ENCODE results near the gene ADD3. TPM values are rescaled to one million over a fixed set of nuclear protein-coding genes. Genes with fewer than 3 reads are reported as not detected.
"Not testable (repeated sequence)": the region's sequence is repeated elsewhere in the genome, so short reads cannot be mapped to it uniquely, and the experiment has no call there.

ADD3 gene
- total RNA-seq, 1 experiment from 2014 or later, result 59.9 TPM

DNA sequence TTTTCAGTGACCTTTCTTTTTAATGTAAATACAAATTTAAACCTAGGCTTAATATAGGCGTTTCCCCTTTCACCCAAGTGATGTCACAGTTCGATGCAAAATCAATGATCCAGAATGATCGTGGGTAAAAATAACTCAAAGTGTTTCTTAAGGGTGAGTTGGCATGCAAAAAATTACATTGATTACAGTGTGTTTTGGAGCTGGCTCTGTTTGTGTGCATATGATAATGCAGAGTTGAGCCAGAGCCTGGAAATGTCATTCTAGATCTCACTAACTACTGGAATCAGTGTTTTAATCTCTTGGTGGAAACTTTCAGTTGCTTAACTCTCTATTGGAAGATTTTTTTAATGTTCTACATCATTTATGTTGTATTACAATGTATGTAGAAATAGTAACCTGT lies 127.1 kb downstream of the ADD3 start:
- Histone ChIP-seq H2BK12ac (ENCODE audit: insufficient read length, low read depth, low read length) (no peak overlapping the region), H3K4me2 (ENCODE audit: insufficient read depth, insufficient read length, low read length) (no peak overlapping the region), H3K4me1 (ENCODE audit: insufficient read depth, low read length) (no peaks in the 10 kb centered on the region), H4K8ac (replicated peaks; ENCODE audit: insufficient read length, low read depth, low read length) (no peak overlapping the region), H3K27me3 (ENCODE audit: insufficient read depth, low read length) (no peaks in the 10 kb centered on the region), H2BK5ac (ENCODE audit: insufficient read length, low read length) (no peak overlapping the region), H3T11ph (ENCODE audit: low read length) (no peak overlapping the region), H2AFZ (ENCODE audit: low read length) (no peak overlapping the region), H3K27ac (ENCODE audit: insufficient read length, low read depth, low read length) (no peak overlapping the region), H4K91ac (ENCODE audit: insufficient read length, low read depth, low read length) (no peak overlapping the region), H3K79me2 (ENCODE audit: insufficient read depth, low read length) (no peaks in the 10 kb centered on the region), H3K79me1 (ENCODE audit: insufficient read depth, low read depth, low read length, poor library complexity, severe bottlenecking) (no peaks in the 10 kb centered on the region), H3K9me3 (ENCODE audit: control insufficient read depth, low read depth, low read length) (no peaks in the 10 kb centered on the region), H4K20me1 (ENCODE audit: control insufficient read depth, insufficient read depth, insufficient read length) (no peaks in the 10 kb centered on the region), H3K23me2 (ENCODE audit: insufficient read length, low read depth, low read length, poor library complexity, severe bottlenecking) (no peaks in the 10 kb centered on the region), H2AK5ac (ENCODE audit: insufficient read length, low read length) (no peak overlapping the region), H3K4ac (ENCODE audit: low read depth, low read length) (no peak overlapping the region), H3K9ac (ENCODE audit: extremely low read depth, insufficient read length, low read length) (no peak overlapping the region), H4K5ac (ENCODE audit: insufficient read length, low read depth, low read length) (no peak overlapping the region), H3K18ac (ENCODE audit: insufficient read length, low read depth, low read length) (no peak overlapping the region), H2BK120ac (ENCODE audit: low read depth, low read length, poor library complexity, severe bottlenecking) (no peak overlapping the region), H3K14ac (ENCODE audit: insufficient read depth, low read length) (no peak overlapping the region), H3K23ac (ENCODE audit: insufficient read length, low read depth, low read length) (no peak overlapping the region), H3K56ac (ENCODE audit: insufficient read length, low read depth, low read length) (no peak overlapping the region), H2BK15ac (ENCODE audit: low read depth, low read length) (no peak overlapping the region), H2BK20ac (ENCODE audit: low read depth, low read length, poor library complexity, severe bottlenecking) (no peak overlapping the region)
- Mint-ChIP-seq H3K36me3 (ENCODE audit: insufficient read depth in 1 of 3, low read depth in 3 of 3) (peaks cover 14 to 38% (median 35%) of the 10 kb centered on the region in 3 experiments; a peak in 6 of 7 replicates), H3K27ac (no peak overlapping the region; a peak in 1 of 7 replicates), H3K27me3 (ENCODE audit: low read depth) (no peaks in the 10 kb centered on the region), H3K4me3 (no peak overlapping the region), H3K4me1 (peaks cover 2 to 7% of the 10 kb centered on the region in 2 experiments; a peak in 3 of 4 replicates), H3K9me3 (no peaks in the 10 kb centered on the region)
- DNase-seq, result no peak
- TF ChIP-seq, protein P1, sequence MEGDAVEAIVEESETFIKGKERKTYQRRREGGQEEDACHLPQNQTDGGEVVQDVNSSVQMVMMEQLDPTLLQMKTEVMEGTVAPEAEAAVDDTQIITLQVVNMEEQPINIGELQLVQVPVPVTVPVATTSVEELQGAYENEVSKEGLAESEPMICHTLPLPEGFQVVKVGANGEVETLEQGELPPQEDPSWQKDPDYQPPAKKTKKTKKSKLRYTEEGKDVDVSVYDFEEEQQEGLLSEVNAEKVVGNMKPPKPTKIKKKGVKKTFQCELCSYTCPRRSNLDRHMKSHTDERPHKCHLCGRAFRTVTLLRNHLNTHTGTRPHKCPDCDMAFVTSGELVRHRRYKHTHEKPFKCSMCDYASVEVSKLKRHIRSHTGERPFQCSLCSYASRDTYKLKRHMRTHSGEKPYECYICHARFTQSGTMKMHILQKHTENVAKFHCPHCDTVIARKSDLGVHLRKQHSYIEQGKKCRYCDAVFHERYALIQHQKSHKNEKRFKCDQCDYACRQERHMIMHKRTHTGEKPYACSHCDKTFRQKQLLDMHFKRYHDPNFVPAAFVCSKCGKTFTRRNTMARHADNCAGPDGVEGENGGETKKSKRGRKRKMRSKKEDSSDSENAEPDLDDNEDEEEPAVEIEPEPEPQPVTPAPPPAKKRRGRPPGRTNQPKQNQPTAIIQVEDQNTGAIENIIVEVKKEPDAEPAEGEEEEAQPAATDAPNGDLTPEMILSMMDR (conservative IDR thresholded peaks at IDR 0.05), result no peak
- no CpG with 5 or more reads among the region's 3 CpGs for WGBS (ENCODE audit: extremely low coverage, insufficient read length, low lambda C conversion rate)

DNA sequence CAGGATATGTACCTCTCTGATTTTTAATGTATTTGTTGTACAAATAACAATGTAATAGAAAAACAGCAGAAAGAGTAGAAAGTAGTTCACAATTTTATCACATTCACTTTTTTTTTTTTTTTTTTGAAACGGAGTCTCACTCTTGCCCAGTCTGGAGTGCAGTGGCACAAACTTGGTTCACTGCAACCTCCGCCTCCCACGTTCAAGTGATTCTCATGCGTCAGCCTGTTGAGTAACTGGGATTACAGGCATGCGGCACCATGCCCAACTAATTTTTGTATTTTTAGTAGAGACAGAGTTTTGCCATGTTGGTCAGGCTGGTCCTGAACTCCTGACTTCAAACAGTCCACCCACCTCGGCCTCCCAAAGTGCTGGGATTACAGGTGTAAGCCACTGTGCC lies 128.1 kb downstream of the ADD3 start:
- H3K36me3 Mint-ChIP-seq (ENCODE audit: insufficient read depth in 1 of 3, low read depth in 3 of 3), result peaks cover 10 to 29% (median 26%) of the 10 kb centered on the region in 3 experiments; a peak in 6 of 7 replicates
- H4K8ac ChIP-seq (replicated peaks; ENCODE audit: insufficient read length, low read depth, low read length); H2BK120ac ChIP-seq (ENCODE audit: low read depth, low read length, poor library complexity, severe bottlenecking); H3K56ac ChIP-seq (ENCODE audit: insufficient read length, low read depth, low read length); H3K4me1 ChIP-seq (ENCODE audit: insufficient read depth, low read length); H3K79me2 ChIP-seq (ENCODE audit: insufficient read depth, low read length); H4K5ac ChIP-seq (ENCODE audit: insufficient read length, low read depth, low read length); H2BK5ac ChIP-seq (ENCODE audit: insufficient read length, low read length); H3K79me1 ChIP-seq (ENCODE audit: insufficient read depth, low read depth, low read length, poor library complexity, severe bottlenecking); H2AK5ac ChIP-seq (ENCODE audit: insufficient read length, low read length); H3K27me3 ChIP-seq (ENCODE audit: insufficient read depth, low read length); H3K27me3 Mint-ChIP-seq (ENCODE audit: low read depth); H3K4me1 Mint-ChIP-seq; DNase-seq; H2AFZ ChIP-seq (ENCODE audit: low read length); H3K23ac ChIP-seq (ENCODE audit: insufficient read length, low read depth, low read length); H3K4me2 ChIP-seq (ENCODE audit: insufficient read depth, insufficient read length, low read length); H3K9me3 Mint-ChIP-seq; H3K18ac ChIP-seq (ENCODE audit: insufficient read length, low read depth, low read length); H2BK20ac ChIP-seq (ENCODE audit: low read depth, low read length, poor library complexity, severe bottlenecking); H3K4ac ChIP-seq (ENCODE audit: low read depth, low read length); H3K23me2 ChIP-seq (ENCODE audit: insufficient read length, low read depth, low read length, poor library complexity, severe bottlenecking); H3K4me3 Mint-ChIP-seq; H4K91ac ChIP-seq (ENCODE audit: insufficient read length, low read depth, low read length); H2BK15ac ChIP-seq (ENCODE audit: low read depth, low read length); H3K9ac ChIP-seq (ENCODE audit: extremely low read depth, insufficient read length, low read length); H3K27ac ChIP-seq (ENCODE audit: insufficient read length, low read depth, low read length); H3K27ac Mint-ChIP-seq; H3T11ph ChIP-seq (ENCODE audit: low read length); H4K20me1 ChIP-seq (ENCODE audit: control insufficient read depth, insufficient read depth, insufficient read length); H2BK12ac ChIP-seq (ENCODE audit: insufficient read length, low read depth, low read length); H3K14ac ChIP-seq (ENCODE audit: insufficient read depth, low read length); H3K9me3 ChIP-seq (ENCODE audit: control insufficient read depth, low read depth, low read length): not testable (repeated sequence)
- WGBS (ENCODE audit: extremely low coverage, insufficient read length, low lambda C conversion rate), result no CpG with 5 or more reads among the region's 6 CpGs

Data from H9 (cell line).